H1 (cell line): Measurements from ENCODE around the gene RREB1. TPM values are rescaled to one million over a fixed set of nuclear protein-coding genes. Genes with fewer than 3 reads are reported as not detected.

Experiments
- CTCF ChIA-PET: fragments of 300-600 bp; sonication (Branson Sonifier 250); formaldehyde crosslinking; loops from one replicate; lab custom pipeline; 2021; ENCODE audit not compliant: partially characterized antibody; lab: Charles Lee
- POLR2A ChIA-PET: fragments of 300-600 bp; sonication (Branson Sonifier 250); formaldehyde crosslinking; loops from one replicate; lab custom pipeline; 2021; ENCODE audit warnings: inconsistent platforms; ENCODE audit not compliant: partially characterized antibody; lab: Charles Lee
- DNase-seq, 2 experiments: peaks; one replicate each; pipeline versions ENCODE4 v3.0.0 to v3.0.0-alpha.2; 2010 to 2022; ENCODE audit warnings: low spot score in 2 of 2, low read depth in 1 of 2, mixed read lengths in 1 of 2
- FAIRE-seq: peaks from 2 replicates; lab custom pipeline; 2011; peaks lifted over from hg19 to GRCh38; lab: Jason Lieb, UNC
- H2AFZ ChIP-seq: 2 replicates; pipeline ENCODE4 v1.8.1; 2012; ENCODE audit warnings: low read length, inconsistent platforms
- H2AK5ac ChIP-seq: 2 replicates; pipeline ENCODE4 v1.6.1; 2013; ENCODE audit warnings: low read depth, low read length
- H2BK120ac ChIP-seq: replicated peaks from 2 replicates; pipeline ENCODE3; 2013; ENCODE audit warnings: low read depth, low read length, inconsistent platforms
- H2BK12ac ChIP-seq: 2 replicates; pipeline ENCODE4 v1.6.1; 2013; ENCODE audit warnings: low read depth, low read length
- H2BK15ac ChIP-seq: 2 replicates; pipeline ENCODE4 v1.6.1; 2013; ENCODE audit warnings: low read length
- H2BK20ac ChIP-seq: 2 replicates; pipeline ENCODE4 v1.6.1; 2013; ENCODE audit warnings: low read length
- H2BK5ac ChIP-seq: 2 replicates; pipeline ENCODE4 v1.6.1; 2013; ENCODE audit warnings: low read depth, low read length
- H3K14ac ChIP-seq: 2 replicates; pipeline ENCODE4 v1.6.1; 2013; ENCODE audit warnings: inconsistent platforms; ENCODE audit not compliant: insufficient read length
- H3K18ac ChIP-seq: 2 replicates; pipeline ENCODE4 v1.6.1; 2013; ENCODE audit warnings: low read length; ENCODE audit errors: extremely low read depth
- H3K23ac ChIP-seq: 2 replicates; pipeline ENCODE4 v1.6.1; 2013; ENCODE audit warnings: inconsistent platforms; ENCODE audit not compliant: insufficient read length
- H3K23me2 ChIP-seq: 2 replicates; pipeline ENCODE4 v1.6.1; 2013; ENCODE audit warnings: low read depth, low read length
- H3K27ac ChIP-seq: 2 replicates; pipeline ENCODE4 v1.6.1; 2011; ENCODE audit warnings: low read depth, low read length, inconsistent platforms
- H3K27me3 ChIP-seq, 4 experiments: replicated peaks in 1 of 4; 1 replicate in 1 of 4; 2 replicates in 3 of 4; pipeline versions ENCODE4 v1.6.1 to v1.8.1; 2011 to 2013; ENCODE audit warnings: low read length in 3 of 4, mild to moderate bottlenecking in 3 of 4, inconsistent platforms in 2 of 4, mixed read lengths in 2 of 4, moderate library complexity in 1 of 4; ENCODE audit not compliant: control insufficient read depth in 3 of 4, insufficient read depth in 3 of 4; ENCODE audit errors: extremely low read depth in 1 of 4
- H3K36me3 ChIP-seq, 4 experiments: 2 replicates each; pipeline versions ENCODE4 v1.6.1 to v1.8.1; 2011 to 2013; ENCODE audit warnings: mild to moderate bottlenecking in 4 of 4, low read length in 3 of 4, moderate library complexity in 2 of 4, control low read depth in 1 of 4, inconsistent platforms in 1 of 4; ENCODE audit not compliant: insufficient read depth in 4 of 4, control insufficient read depth in 2 of 4
- H3K4ac ChIP-seq: replicated peaks from 2 replicates; pipeline ENCODE3; 2013; ENCODE audit warnings: low read length, low read depth, mixed read lengths, inconsistent platforms; ENCODE audit not compliant: insufficient read length
- H3K4me1 ChIP-seq, 4 experiments: replicated peaks in 1 of 4; 1 replicate in 1 of 4; 2 replicates in 3 of 4; pipeline versions ENCODE4 v1.6.1 to v1.8.1; 2011 to 2013; ENCODE audit warnings: low read length in 3 of 4, inconsistent platforms in 2 of 4, mixed read lengths in 1 of 4; ENCODE audit not compliant: insufficient read depth in 4 of 4, control insufficient read depth in 3 of 4
- H3K4me2 ChIP-seq, 2 experiments: 2 replicates each; pipeline versions ENCODE4 v1.6.1 to v1.8.1; 2011 to 2013; ENCODE audit warnings: low read depth in 2 of 2, low read length in 2 of 2, control low read depth in 1 of 2, inconsistent platforms in 1 of 2, mild to moderate bottlenecking in 1 of 2; ENCODE audit not compliant: insufficient read depth in 1 of 2
- H3K4me3 ChIP-seq, 4 experiments: fragments of 200-600, 300-600 bp in 1 of 4; sonication (generic), shearing (Covaris generic), sonication (Bioruptor Twin) in 1 of 4; 2 replicates each; pipeline versions ENCODE4 v1.5.1 to v1.8.1; 2011 to 2016; ENCODE audit warnings: low read length in 4 of 4, low read depth in 3 of 4, control low read depth in 2 of 4, inconsistent platforms in 2 of 4, mild to moderate bottlenecking in 2 of 4, mixed read lengths in 1 of 4, moderate library complexity in 1 of 4; ENCODE audit not compliant: insufficient read depth in 2 of 4; ENCODE audit errors: extremely low read depth in 1 of 4
- H3K56ac ChIP-seq: replicated peaks from 2 replicates; pipeline ENCODE3; 2013; ENCODE audit warnings: low read depth, mild to moderate bottlenecking, mixed read lengths, low read length, inconsistent platforms; ENCODE audit not compliant: insufficient read length
- H3K79me1 ChIP-seq: 2 replicates; pipeline ENCODE4 v1.6.1; 2013; ENCODE audit warnings: low read depth, low read length, control low read depth
- H3K79me2 ChIP-seq, 2 experiments: 2 replicates each; pipeline versions ENCODE4 v1.6.1 to v1.8.1; 2012 to 2013; ENCODE audit warnings: low read length in 2 of 2, mild to moderate bottlenecking in 2 of 2, inconsistent platforms in 1 of 2; ENCODE audit not compliant: insufficient read depth in 2 of 2, control insufficient read depth in 1 of 2
- H3K9ac ChIP-seq, 4 experiments: replicated peaks in 1 of 4; 1 replicate in 1 of 4; 2 replicates in 3 of 4; pipeline versions ENCODE4 v1.6.1 to v1.8.1; 2011 to 2013; ENCODE audit warnings: low read depth in 3 of 4, low read length in 3 of 4, control low read depth in 2 of 4, mild to moderate bottlenecking in 2 of 4, moderate library complexity in 2 of 4, inconsistent platforms in 1 of 4; ENCODE audit errors: extremely low read depth in 1 of 4
- H3K9me3 ChIP-seq, 2 experiments: 2 replicates each; pipeline versions ENCODE4 v1.6.1 to v1.8.1; 2012 to 2013; ENCODE audit warnings: mild to moderate bottlenecking in 2 of 2, moderate library complexity in 2 of 2, control low read depth in 1 of 2, inconsistent platforms in 1 of 2, low read depth in 1 of 2, low read length in 1 of 2, mixed read lengths in 1 of 2; ENCODE audit not compliant: insufficient read depth in 2 of 2
- H4K20me1 ChIP-seq, 2 experiments: replicated peaks in 1 of 2; 2 replicates each; pipeline versions ENCODE3 to v1.8.1; 2011 to 2013; ENCODE audit warnings: inconsistent platforms in 2 of 2, low read length in 2 of 2, mild to moderate bottlenecking in 1 of 2; ENCODE audit not compliant: insufficient read depth in 2 of 2, control insufficient read depth in 1 of 2
- H4K5ac ChIP-seq: 2 replicates; pipeline ENCODE4 v1.6.1; 2013; ENCODE audit warnings: low read length, low read depth, mixed read lengths, inconsistent platforms; ENCODE audit not compliant: insufficient read length
- H4K8ac ChIP-seq: 2 replicates; pipeline ENCODE4 v1.8.0; 2013; ENCODE audit warnings: mild to moderate bottlenecking, moderate library complexity, low read length, inconsistent platforms; ENCODE audit not compliant: insufficient read depth; ENCODE audit errors: extremely low read depth
- H4K91ac ChIP-seq: replicated peaks from 2 replicates; pipeline ENCODE3; 2013; ENCODE audit warnings: low read length, mixed read lengths, inconsistent platforms; ENCODE audit not compliant: insufficient read length
- JUN ChIP-seq: IDR thresholded peaks from 2 replicates; pipeline ENCODE4 v1.6.1; 2011; ENCODE audit warnings: low read depth, mild to moderate bottlenecking, improper control_type of control experiment, low read length
- NRF1 ChIP-seq: IDR thresholded peaks from 2 replicates; pipeline ENCODE4 v1.6.1; 2011; ENCODE audit warnings: mild to moderate bottlenecking, low read depth, low read length, improper control_type of control experiment
- POLR2A ChIP-seq, 2 experiments: IDR thresholded peaks; 1 replicate in 1 of 2; 2 replicates in 1 of 2; pipeline ENCODE4 v1.6.1; 2011; ENCODE audit warnings: low read depth in 2 of 2, low read length in 2 of 2, mild to moderate bottlenecking in 2 of 2; ENCODE audit errors: control extremely low read depth in 1 of 2
- SAP30 ChIP-seq: fragments of 300-600 bp; sonication (generic); IDR thresholded peaks from 2 replicates; pipeline ENCODE4 v1.7.1; 2012; ENCODE audit warnings: low read length, moderate library complexity, mild to moderate bottlenecking, inconsistent platforms; ENCODE audit not compliant: insufficient read depth, insufficient replicate concordance
- SIX5 ChIP-seq: IDR thresholded peaks from 2 replicates; pipeline ENCODE4 v1.6.1; 2011; ENCODE audit warnings: mild to moderate bottlenecking, low read depth, low read length
- TAF7 ChIP-seq: optimal IDR thresholded peaks from 2 replicates; pipeline ENCODE3; 2011; ENCODE audit warnings: low read depth, mild to moderate bottlenecking, inconsistent platforms, low read length, moderate library complexity, borderline replicate concordance
- TEAD4 ChIP-seq: IDR thresholded peaks from 2 replicates; pipeline ENCODE4 v1.6.1; 2012; ENCODE audit warnings: low read depth, low read length, inconsistent platforms, mixed read lengths
- ZNF274 ChIP-seq: IDR thresholded peaks from 2 replicates; pipeline ENCODE4 v1.7.0; 2012; ENCODE audit warnings: low read length, borderline replicate concordance; ENCODE audit errors: extremely low read depth
- WGBS, 2 experiments: shearing (Covaris generic) in 1 of 2; methylation state at CpG; one replicate each; pipeline versions ENCODE4 v1.1.6 to v1.1.7; 2013 to 2015; ENCODE audit warnings: low lambda C conversion rate in 2 of 2, mixed read lengths in 2 of 2, inconsistent platforms in 1 of 2, low coverage in 1 of 2, missing lambda C conversion rate in 1 of 2; ENCODE audit not compliant: insufficient replicate concordance in 2 of 2, insufficient coverage in 1 of 2, insufficient read length in 1 of 2; ENCODE audit errors: extremely low coverage in 1 of 2, missing lambda C conversion rate in 1 of 2; 5-methylcytosine and 5-hydroxymethylcytosine counted together
- polyA plus RNA-seq, 7 experiments: library from polyadenylated mRNA; depleted of rRNA in 3 of 7; stranded (reverse) in 5 of 7; unstranded in 2 of 7; fragments of >200 nt in 5 of 7; fragments of 200-250 nt in 2 of 7; gene quantifications; 1 replicate in 5 of 7; 2 replicates in 1 of 7; 4 replicates in 1 of 7; pipeline versions ENCODE4 v1.2.1 to v1.2.3, GENCODE V29; 2011 to 2013; ENCODE audit warnings: missing spikeins in 2 of 7, mixed read lengths in 2 of 7
- total RNA-seq: library from RNA; stranded (reverse); fragmentation: NEBNext Ultra II Directional; extraction: Animal tissue kit (Norgen Biotek cat#: 25700); gene quantifications from 2 replicates; pipeline ENCODE4 v1.2.1, GENCODE V29; 2021
- TF ChIP-seq, protein P1 (sequence below): IDR thresholded peaks from 2 replicates; pipeline ENCODE4 v1.6.1; 2011; ENCODE audit warnings: low read depth, mild to moderate bottlenecking, low read length; ENCODE audit not compliant: insufficient read depth
- TF ChIP-seq, protein P2 (sequence below), 3 experiments: IDR thresholded peaks; 1 replicate in 2 of 3; 2 replicates in 1 of 3; pipeline versions ENCODE4 v1.5.1 to v1.6.1; 2011; ENCODE audit warnings: low read length in 3 of 3, mild to moderate bottlenecking in 3 of 3, inconsistent platforms in 2 of 3, low read depth in 1 of 3, moderate library complexity in 1 of 3; ENCODE audit not compliant: insufficient read depth in 1 of 3; ENCODE audit errors: control extremely low read depth in 1 of 3

RREB1 gene
- total and polyA plus RNA-seq, 2 of the 8 experiments (the other 6 are each of a cell fraction or from before 2014, with no cell fraction given): 3.9 to 34.7 TPM

DNA sequence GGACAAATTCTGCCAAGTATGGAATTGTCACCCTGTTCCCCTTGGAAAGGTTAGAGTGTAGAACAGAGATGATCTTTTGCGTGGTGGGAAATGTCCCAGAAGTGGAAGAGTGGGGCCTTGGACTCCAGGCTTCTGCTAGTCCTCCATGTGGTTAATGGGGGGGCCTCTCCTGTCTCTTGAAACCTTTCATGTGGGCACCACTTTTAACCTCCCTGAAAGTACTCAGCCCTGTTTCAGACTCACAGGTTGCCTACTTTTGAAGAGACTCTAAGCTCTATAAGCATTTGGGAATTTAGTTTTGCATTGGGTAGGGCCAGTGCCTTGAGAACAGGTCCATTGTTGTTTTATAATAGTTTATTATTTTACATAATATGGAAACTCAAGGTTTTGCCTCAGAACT, 17.5 kb downstream of the RREB1 start:
- H3K18ac ChIP-seq: no peak overlapping the region
- no peak overlapping the region for H2AFZ ChIP-seq
- H2BK12ac ChIP-seq: no peak overlapping the region
- H2BK20ac ChIP-seq: no peak overlapping the region
- 90% methylated on average over 1 of the region's 1 CpG; no CpG with 5 or more reads in 1 of the 2 experiments for WGBS, 2 experiments
- H2BK120ac ChIP-seq: no peak overlapping the region
- FAIRE-seq: no peak
- peaks cover 6 to 7% of the 10 kb centered on the region in 2 experiments for H4K20me1 ChIP-seq
- H3K56ac ChIP-seq: no peak overlapping the region
- POLR2A ChIA-PET: no interaction called here
- no peaks in the 10 kb centered on the region for H3K9me3 ChIP-seq
- H3K23ac ChIP-seq: no peak overlapping the region
- no peak overlapping the region for H4K5ac ChIP-seq
- no peak for DNase-seq
- H3K4me1 ChIP-seq: peaks cover 0 to 11% (median 5%) of the 10 kb centered on the region in 4 experiments; a peak in 4 of 7 replicates
- peaks cover 28% of the 10 kb centered on the region for H3K79me1 ChIP-seq
- H3K4ac ChIP-seq: no peak overlapping the region
- H3K23me2 ChIP-seq: 0 out of 2 replicates have a peak, but pooled peaks cover 2% of the 10 kb centered on the region
- no peak overlapping the region for H3K4me2 ChIP-seq
- no peak overlapping the region for H3K27ac ChIP-seq
- no peak overlapping the region for H2BK15ac ChIP-seq
- no peak overlapping the region for H3K14ac ChIP-seq
- H2AK5ac ChIP-seq: no peak overlapping the region
- no peak overlapping the region for H3K4me3 ChIP-seq
- CTCF ChIA-PET: interaction anchor here (1.2 to 1.7 kb wide), 3 partner anchors 19 to 118 kb away, joined by 3 to 6 read pairs (median 4); no protein-coding TSS in a partner anchor
- no peak overlapping the region for H4K91ac ChIP-seq
- no peaks in the 10 kb centered on the region for H3K27me3 ChIP-seq
- H3K79me2 ChIP-seq: peaks cover 0 to 91% of the 10 kb centered on the region in 2 experiments; a peak in 3 of 4 replicates
- H3K9ac ChIP-seq: no peak overlapping the region
- H3K36me3 ChIP-seq: no peaks in the 10 kb centered on the region
- no peak overlapping the region for H2BK5ac ChIP-seq
- H4K8ac ChIP-seq: no peak overlapping the region
- TF ChIP-seq, protein P1, sequence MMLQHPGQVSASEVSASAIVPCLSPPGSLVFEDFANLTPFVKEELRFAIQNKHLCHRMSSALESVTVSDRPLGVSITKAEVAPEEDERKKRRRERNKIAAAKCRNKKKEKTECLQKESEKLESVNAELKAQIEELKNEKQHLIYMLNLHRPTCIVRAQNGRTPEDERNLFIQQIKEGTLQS: no peak
- no peak for TF ChIP-seq TAF7
- no peak for TF ChIP-seq SAP30
- TF ChIP-seq, protein P2, sequence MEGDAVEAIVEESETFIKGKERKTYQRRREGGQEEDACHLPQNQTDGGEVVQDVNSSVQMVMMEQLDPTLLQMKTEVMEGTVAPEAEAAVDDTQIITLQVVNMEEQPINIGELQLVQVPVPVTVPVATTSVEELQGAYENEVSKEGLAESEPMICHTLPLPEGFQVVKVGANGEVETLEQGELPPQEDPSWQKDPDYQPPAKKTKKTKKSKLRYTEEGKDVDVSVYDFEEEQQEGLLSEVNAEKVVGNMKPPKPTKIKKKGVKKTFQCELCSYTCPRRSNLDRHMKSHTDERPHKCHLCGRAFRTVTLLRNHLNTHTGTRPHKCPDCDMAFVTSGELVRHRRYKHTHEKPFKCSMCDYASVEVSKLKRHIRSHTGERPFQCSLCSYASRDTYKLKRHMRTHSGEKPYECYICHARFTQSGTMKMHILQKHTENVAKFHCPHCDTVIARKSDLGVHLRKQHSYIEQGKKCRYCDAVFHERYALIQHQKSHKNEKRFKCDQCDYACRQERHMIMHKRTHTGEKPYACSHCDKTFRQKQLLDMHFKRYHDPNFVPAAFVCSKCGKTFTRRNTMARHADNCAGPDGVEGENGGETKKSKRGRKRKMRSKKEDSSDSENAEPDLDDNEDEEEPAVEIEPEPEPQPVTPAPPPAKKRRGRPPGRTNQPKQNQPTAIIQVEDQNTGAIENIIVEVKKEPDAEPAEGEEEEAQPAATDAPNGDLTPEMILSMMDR (IDR thresholded peaks at IDR 0.05; ENCODE audit: control extremely low read depth in 1 of 3, insufficient read depth in 1 of 3, low read depth in 1 of 3, low read length in 3 of 3): no peak
- TF ChIP-seq NRF1: no peak
- TF ChIP-seq TEAD4: no peak
- no peak for TF ChIP-seq ZNF274
- no peak for TF ChIP-seq POLR2A (IDR thresholded peaks at IDR 0.05; ENCODE audit: control extremely low read depth in 1 of 2, low read depth in 2 of 2, low read length in 2 of 2)
- no peak for TF ChIP-seq JUN
- no peak for TF ChIP-seq SIX5
